ENCODE results near the gene IL17RA. TPM values are rescaled to one million over a fixed set of nuclear protein-coding genes. Genes with fewer than 3 reads are reported as not detected.

The IL17RA gene
- total RNA-seq, 4 donors from 2014 or later, result 18.4 to 51.3 (median 32.9) TPM

- Histone ChIP-seq H3K4me3 (peak overlapping the region; percentile 83 to 92 (median 90)), H3K27ac (peak overlapping the region; percentile 91 to 97 (median 93)), H3K4me1 (peaks cover 0 to 29% (median 18%) of the 10 kb centered on the region in 4 donors), H3K27me3 (no peaks in the 10 kb centered on the region), H3K9me3 (no peaks in the 10 kb centered on the region), H3K36me3 (no peaks in the 10 kb centered on the region)
- in situ Hi-C loops (cut with MboI; ENCODE audit: low pct_ligation_motif_present in 1 of 4, low pct_unique_long_range_greater_than_20kb in 1 of 4, low sequenced_read_pairs in 3 of 4) (no loop called here), intact Hi-C loops (cut with DNase I; ENCODE audit: low total_unique reads) (no loop called here)
- 9 to 17% methylated on average over 2 to 79 of the region's 92 CpGs for WGBS, 2 donors (ENCODE audit: low coverage in 1 of 2)
- peak; percentile 49 for DNase-seq
- TF ChIP-seq, protein P1, sequence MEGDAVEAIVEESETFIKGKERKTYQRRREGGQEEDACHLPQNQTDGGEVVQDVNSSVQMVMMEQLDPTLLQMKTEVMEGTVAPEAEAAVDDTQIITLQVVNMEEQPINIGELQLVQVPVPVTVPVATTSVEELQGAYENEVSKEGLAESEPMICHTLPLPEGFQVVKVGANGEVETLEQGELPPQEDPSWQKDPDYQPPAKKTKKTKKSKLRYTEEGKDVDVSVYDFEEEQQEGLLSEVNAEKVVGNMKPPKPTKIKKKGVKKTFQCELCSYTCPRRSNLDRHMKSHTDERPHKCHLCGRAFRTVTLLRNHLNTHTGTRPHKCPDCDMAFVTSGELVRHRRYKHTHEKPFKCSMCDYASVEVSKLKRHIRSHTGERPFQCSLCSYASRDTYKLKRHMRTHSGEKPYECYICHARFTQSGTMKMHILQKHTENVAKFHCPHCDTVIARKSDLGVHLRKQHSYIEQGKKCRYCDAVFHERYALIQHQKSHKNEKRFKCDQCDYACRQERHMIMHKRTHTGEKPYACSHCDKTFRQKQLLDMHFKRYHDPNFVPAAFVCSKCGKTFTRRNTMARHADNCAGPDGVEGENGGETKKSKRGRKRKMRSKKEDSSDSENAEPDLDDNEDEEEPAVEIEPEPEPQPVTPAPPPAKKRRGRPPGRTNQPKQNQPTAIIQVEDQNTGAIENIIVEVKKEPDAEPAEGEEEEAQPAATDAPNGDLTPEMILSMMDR (IDR thresholded peaks at IDR 0.05), result no peak
- TF ChIP-seq POLR2A (IDR thresholded peaks at IDR 0.05) (no peak), EP300 (IDR thresholded peaks at IDR 0.05; ENCODE audit: low read depth) (no peak), POLR2AphosphoS5 (IDR thresholded peaks at IDR 0.05) (no peak)
Observed at GRCh38 chr22:17085277-17086181, 729 bp downstream of the IL17RA start.

DNA sequence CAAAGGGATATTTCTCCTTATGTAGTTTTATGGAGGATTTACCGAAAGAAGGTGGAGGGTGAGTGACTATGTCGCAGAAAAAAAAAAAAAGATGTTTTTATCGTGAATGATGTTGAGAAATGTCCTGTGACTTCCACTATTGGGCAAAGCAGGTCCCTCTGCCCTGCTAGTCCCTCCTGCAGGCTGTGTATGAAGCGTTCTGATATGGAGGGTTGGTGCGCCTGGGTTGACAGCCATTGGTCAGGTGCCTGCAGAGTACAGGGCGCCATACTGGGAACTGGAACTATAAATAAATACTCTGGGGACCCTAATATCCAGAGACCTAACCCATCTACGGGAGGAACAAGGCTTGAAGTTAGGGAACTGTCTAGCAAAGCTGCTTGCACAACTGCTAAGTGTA lies 1.5 kb downstream of the IL17RA start:
- in situ Hi-C loops (cut with MboI; ENCODE audit: low pct_ligation_motif_present in 1 of 4, low pct_unique_long_range_greater_than_20kb in 1 of 4, low sequenced_read_pairs in 3 of 4) (no loop called here), intact Hi-C loops (cut with DNase I; ENCODE audit: low total_unique reads) (no loop called here)
- Histone ChIP-seq H3K9me3 (no peaks in the 10 kb centered on the region), H3K27ac (peak overlapping the region in 1 of 4 donors; percentile 22), H3K4me1 (peaks cover 0 to 29% (median 18%) of the 10 kb centered on the region in 4 donors), H3K36me3 (no peaks in the 10 kb centered on the region), H3K27me3 (no peaks in the 10 kb centered on the region), H3K4me3 (peak overlapping the region in 2 of 4 donors; percentile 90 to 92)
- WGBS, 2 donors (ENCODE audit: low coverage in 1 of 2), result 81 to 84% methylated on average over 6 to 7 of the region's 7 CpGs
- no peak for DNase-seq
- no peak for TF ChIP-seq POLR2AphosphoS5 (IDR thresholded peaks at IDR 0.05)
- TF ChIP-seq EP300 (IDR thresholded peaks at IDR 0.05; ENCODE audit: low read depth), result no peak
- no peak for TF ChIP-seq POLR2A (IDR thresholded peaks at IDR 0.05)
- TF ChIP-seq, protein P1 (IDR thresholded peaks at IDR 0.05), result no peak

- DNase-seq, result no peak
- H3K4me3 ChIP-seq, result peak overlapping the region in 1 of 4 donors; percentile 90
Observed at GRCh38 chr22:17086788-17087497, 2.1 kb downstream of the IL17RA start.

More at GRCh38 chr22:17086788-17087497, 2.1 kb downstream of the IL17RA start:
- Histone ChIP-seq H3K27ac (peak overlapping the region in 1 of 4 donors; percentile 22), H3K36me3 (no peaks in the 10 kb centered on the region), H3K9me3 (no peaks in the 10 kb centered on the region), H3K4me1 (peaks cover 0 to 29% (median 18%) of the 10 kb centered on the region in 4 donors), H3K27me3 (no peaks in the 10 kb centered on the region)
- intact Hi-C loops (cut with DNase I; ENCODE audit: low total_unique reads), result no loop called here
- WGBS, 2 donors (ENCODE audit: low coverage in 1 of 2), result 72 to 80% methylated on average over 7 to 10 of the region's 10 CpGs
- no peak for TF ChIP-seq POLR2A (IDR thresholded peaks at IDR 0.05)
- no peak for TF ChIP-seq POLR2AphosphoS5 (IDR thresholded peaks at IDR 0.05)
- no peak for TF ChIP-seq EP300 (IDR thresholded peaks at IDR 0.05; ENCODE audit: low read depth)
- TF ChIP-seq, protein P1 (IDR thresholded peaks at IDR 0.05), result no peak
- in situ Hi-C loops (cut with MboI; ENCODE audit: low pct_ligation_motif_present in 1 of 4, low pct_unique_long_range_greater_than_20kb in 1 of 4, low sequenced_read_pairs in 3 of 4), result no loop called here
